Osteocyte (in vitro differentiated cells): Measurements from ENCODE around the gene STRA8. TPM values are rescaled to one million over a fixed set of nuclear protein-coding genes. Genes with fewer than 3 reads are reported as not detected.
A peak's percentile ranks its signal among the peaks of the same experiment; 100 is the strongest.

Experiments used
- DNase-seq: peaks from one replicate; pipeline ENCODE4 v3.0.0; 2021; ENCODE audit warnings: mixed read lengths; ENCODE audit not compliant: unreplicated experiment; ENCODE audit errors: extremely low spot score
- H3K27ac Mint-ChIP-seq: one replicate; pipeline ENCODE4 v1.8.0; 2021; ENCODE audit warnings: mild to moderate bottlenecking, mixed read lengths; ENCODE audit not compliant: unreplicated experiment
- H3K27me3 Mint-ChIP-seq: one replicate; pipeline ENCODE4 v1.8.0; 2021; ENCODE audit warnings: mixed read lengths; ENCODE audit not compliant: unreplicated experiment
- H3K36me3 Mint-ChIP-seq: one replicate; pipeline ENCODE4 v1.8.0; 2021; ENCODE audit warnings: mixed read lengths; ENCODE audit not compliant: unreplicated experiment
- H3K4me1 Mint-ChIP-seq: one replicate; pipeline ENCODE4 v1.8.0; 2021; ENCODE audit warnings: mixed read lengths; ENCODE audit not compliant: unreplicated experiment
- H3K4me3 Mint-ChIP-seq: one replicate; pipeline ENCODE4 v1.8.0; 2021; ENCODE audit warnings: mild to moderate bottlenecking, moderate library complexity, mixed read lengths; ENCODE audit not compliant: unreplicated experiment
- H3K9me3 Mint-ChIP-seq: one replicate; pipeline ENCODE4 v1.8.0; 2021; ENCODE audit warnings: mixed read lengths; ENCODE audit not compliant: unreplicated experiment
- CTCF ChIP-seq: fragments of 200-600 bp; sonication (generic); IDR thresholded peaks from 2 replicates; pipeline ENCODE4 v1.5.0; 2021; ENCODE audit warnings: antibody characterized with exemption, mild to moderate bottlenecking, moderate library complexity
- long read RNA-seq: library from polyadenylated mRNA; unstranded; transcript quantifications from one replicate; pipeline ENCODE4 v2.0.0, GENCODE V29; 2021
- total RNA-seq: library from RNA; stranded (reverse); gene quantifications from 2 replicates; pipeline ENCODE4 v1.2.1, GENCODE V29; 2021

Gene STRA8, protein sequence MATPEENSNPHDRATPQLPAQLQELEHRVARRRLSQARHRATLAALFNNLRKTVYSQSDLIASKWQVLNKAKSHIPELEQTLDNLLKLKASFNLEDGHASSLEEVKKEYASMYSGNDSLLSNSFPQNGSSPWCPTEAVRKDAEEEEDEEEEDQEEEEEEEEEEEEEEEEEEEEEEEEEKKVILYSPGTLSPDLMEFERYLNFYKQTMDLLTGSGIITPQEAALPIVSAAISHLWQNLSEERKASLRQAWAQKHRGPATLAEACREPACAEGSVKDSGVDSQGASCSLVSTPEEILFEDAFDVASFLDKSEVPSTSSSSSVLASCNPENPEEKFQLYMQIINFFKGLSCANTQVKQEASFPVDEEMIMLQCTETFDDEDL
- not detected in 2 replicates for total RNA-seq
- long read RNA-seq = 0 reads

DNA sequence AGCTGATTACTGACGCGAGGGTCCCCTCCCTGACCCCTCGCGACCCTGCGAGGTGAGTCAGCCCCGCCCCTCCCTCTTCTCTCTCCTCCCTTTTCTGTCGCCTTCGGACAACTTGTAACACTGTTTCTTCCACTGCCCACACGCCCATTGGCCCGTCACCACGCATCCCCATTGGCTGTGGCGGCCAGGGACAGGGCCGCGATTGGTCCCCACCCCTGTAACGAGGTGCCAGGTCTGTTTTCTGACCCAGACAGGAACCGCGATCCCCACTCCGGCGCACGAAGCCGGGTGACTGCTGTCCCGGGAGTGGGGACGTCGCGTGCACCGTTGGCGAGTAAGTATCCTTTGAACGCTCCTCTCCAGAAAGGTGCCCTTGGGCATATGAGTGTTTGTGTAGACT lies at the start of gene STRA8:
Gene STRA8 (plus strand): TSS at position 269 of the 400 bp plus-strand sequence. CDS start 6,687 bp downstream, outside the sequence.
- Mint-ChIP-seq H3K27me3 (peaks cover 2% of the 10 kb centered on the region), H3K4me3 (no peak within 1 kb of the TSS), H3K4me1 (no peaks in the 10 kb centered on the region), H3K27ac (no peak within 1 kb of the TSS), H3K9me3 (no peaks in the 10 kb centered on the region), H3K36me3 (no peaks in the 10 kb centered on the region)
- DNase-seq = peak; percentile 82
- no peak for TF ChIP-seq CTCF

DNA sequence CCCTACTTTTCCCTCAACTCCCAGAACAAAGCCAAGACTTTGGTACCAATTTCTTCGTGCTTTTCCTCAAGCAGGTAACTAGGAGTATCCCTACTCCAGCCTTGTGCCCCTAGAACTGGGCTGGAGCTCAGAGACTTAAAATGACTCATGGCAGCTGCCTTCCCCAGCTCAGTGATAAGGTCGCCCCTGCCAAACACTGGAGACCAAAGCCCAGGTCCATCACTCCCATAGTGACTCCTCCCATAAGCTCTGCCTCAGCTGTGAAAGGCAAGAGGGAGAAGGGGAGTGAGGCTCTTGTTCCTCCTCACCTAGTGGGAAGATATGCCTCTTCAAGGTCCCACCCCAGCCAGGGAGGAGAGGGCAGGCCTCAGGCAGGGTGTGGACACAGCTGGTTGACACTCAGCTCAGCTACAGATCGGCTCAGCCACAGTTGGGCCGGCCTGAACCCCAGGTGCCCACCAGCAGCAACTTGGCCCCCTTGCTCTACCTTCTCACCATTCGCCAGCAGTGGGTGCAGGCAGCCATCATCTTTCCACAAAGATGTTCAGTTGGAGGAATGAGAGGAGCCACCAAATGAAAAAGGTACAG lies 49.3 kb upstream of the STRA8 start:
- no peaks in the 10 kb centered on the region for H3K27me3 Mint-ChIP-seq
- no peaks in the 10 kb centered on the region for H3K4me1 Mint-ChIP-seq
- peak; percentile 63 for DNase-seq
- no peak overlapping the region for H3K4me3 Mint-ChIP-seq
- H3K27ac Mint-ChIP-seq = no peak overlapping the region
- H3K36me3 Mint-ChIP-seq = peaks cover 57% of the 10 kb centered on the region
- no peak for TF ChIP-seq CTCF
- H3K9me3 Mint-ChIP-seq = peaks cover 25% of the 10 kb centered on the region

DNA sequence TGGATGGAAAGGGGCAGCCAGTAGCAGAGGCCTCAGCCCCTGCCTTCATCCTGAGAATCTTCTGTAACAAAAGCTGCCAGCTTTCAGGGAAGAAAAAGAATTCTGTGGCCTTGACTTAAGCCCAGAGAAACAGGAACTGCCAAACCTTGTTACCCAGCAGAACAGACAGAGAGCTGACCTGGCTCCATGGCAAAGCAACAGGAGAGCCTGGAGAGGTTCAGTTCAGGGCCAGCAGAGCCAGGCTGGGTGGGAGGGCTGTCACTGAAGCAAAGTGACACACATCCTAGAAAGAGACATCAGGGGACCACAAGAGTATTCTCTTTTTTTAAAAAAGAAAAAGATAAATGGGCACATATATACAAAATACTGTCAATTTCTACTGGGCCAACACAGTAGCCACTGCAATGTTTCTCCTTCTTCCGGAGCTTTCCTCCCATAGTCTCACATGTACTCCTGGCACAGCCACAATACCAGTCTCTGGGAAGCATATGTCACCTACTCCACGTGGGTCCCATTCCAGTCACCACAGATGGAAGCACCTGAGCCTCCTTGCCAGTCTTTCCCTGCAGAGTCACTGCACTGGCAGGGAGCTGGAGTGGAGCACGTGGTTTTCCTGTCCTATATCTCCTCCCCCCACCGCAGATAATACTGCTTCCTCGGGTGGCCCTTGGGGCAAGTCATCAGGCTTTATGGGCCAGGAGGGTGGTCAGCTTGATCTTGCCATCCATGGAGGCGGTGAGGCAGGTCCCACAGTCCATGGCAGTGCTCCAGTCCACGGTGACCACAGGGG lies 48.0 kb upstream of the STRA8 start:
- no peak for TF ChIP-seq CTCF
- no peak overlapping the region for H3K27ac Mint-ChIP-seq
- H3K4me1 Mint-ChIP-seq = peaks cover 9% of the 10 kb centered on the region
- no peak overlapping the region for H3K4me3 Mint-ChIP-seq
- no peak for DNase-seq
- H3K36me3 Mint-ChIP-seq = peaks cover 60% of the 10 kb centered on the region
- H3K27me3 Mint-ChIP-seq = no peaks in the 10 kb centered on the region
- H3K9me3 Mint-ChIP-seq = peaks cover 18% of the 10 kb centered on the region

DNA sequence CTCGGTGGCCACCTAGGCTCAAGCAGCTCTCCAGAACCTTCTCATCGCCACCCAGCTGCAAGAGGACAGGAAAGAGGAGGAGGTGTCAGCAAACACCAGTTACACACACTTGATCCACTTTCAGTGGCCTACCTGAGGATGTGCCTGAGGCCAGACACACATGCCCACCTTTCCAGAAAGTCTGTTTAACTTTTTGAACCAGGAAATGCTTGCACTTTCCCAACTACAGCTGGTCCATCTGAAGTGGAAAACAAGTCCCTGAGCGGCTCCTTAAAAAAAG lies 47.4 kb upstream of the STRA8 start:
- H3K27ac Mint-ChIP-seq = no peak overlapping the region
- peaks cover 14% of the 10 kb centered on the region for H3K9me3 Mint-ChIP-seq
- H3K36me3 Mint-ChIP-seq = peaks cover 62% of the 10 kb centered on the region
- no peak overlapping the region for H3K4me3 Mint-ChIP-seq
- TF ChIP-seq CTCF = no peak
- no peaks in the 10 kb centered on the region for H3K27me3 Mint-ChIP-seq
- no peak for DNase-seq
- H3K4me1 Mint-ChIP-seq = peaks cover 9% of the 10 kb centered on the region

DNA sequence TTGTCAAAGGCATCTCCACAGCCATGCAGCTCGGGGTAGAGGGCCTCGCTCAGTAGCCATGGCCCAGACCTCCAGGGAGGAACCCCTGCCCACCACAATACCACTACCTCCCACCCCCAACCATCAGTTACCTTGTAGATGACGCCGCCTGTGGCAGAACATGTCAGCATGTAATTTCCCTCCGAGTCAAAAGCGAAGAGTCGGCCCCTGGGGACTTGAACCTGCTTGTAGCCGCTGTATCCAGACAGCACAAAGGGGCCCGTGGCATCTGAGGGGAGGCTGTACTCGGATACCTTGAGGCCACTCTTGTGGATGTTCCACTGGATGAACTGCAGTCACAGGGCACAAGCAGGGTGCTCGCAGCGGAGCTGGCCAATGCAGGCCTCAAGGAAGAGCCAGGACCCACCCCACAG lies 46.8 kb upstream of the STRA8 start:
- TF ChIP-seq CTCF = no peak

More for the DNA sequence above, 46.8 kb upstream of the STRA8 start:
- peaks cover 60% of the 10 kb centered on the region for H3K36me3 Mint-ChIP-seq
- H3K27ac Mint-ChIP-seq = no peak overlapping the region
- no peak overlapping the region for H3K4me3 Mint-ChIP-seq
- peaks cover 9% of the 10 kb centered on the region for H3K4me1 Mint-ChIP-seq
- no peaks in the 10 kb centered on the region for H3K27me3 Mint-ChIP-seq
- peaks cover 9% of the 10 kb centered on the region for H3K9me3 Mint-ChIP-seq
- no peak for DNase-seq
